ENCODE data around the gene NBPF11. TPM values are rescaled to one million over a fixed set of nuclear protein-coding genes. Genes with fewer than 3 reads are reported as not detected.
A peak's percentile ranks its signal among the peaks of the same experiment; 100 is the strongest.
"Not testable (repeated sequence)": the region's sequence is repeated elsewhere in the genome, so short reads cannot be mapped to it uniquely, and the experiment has no call there.

The NBPF11 gene, protein sequence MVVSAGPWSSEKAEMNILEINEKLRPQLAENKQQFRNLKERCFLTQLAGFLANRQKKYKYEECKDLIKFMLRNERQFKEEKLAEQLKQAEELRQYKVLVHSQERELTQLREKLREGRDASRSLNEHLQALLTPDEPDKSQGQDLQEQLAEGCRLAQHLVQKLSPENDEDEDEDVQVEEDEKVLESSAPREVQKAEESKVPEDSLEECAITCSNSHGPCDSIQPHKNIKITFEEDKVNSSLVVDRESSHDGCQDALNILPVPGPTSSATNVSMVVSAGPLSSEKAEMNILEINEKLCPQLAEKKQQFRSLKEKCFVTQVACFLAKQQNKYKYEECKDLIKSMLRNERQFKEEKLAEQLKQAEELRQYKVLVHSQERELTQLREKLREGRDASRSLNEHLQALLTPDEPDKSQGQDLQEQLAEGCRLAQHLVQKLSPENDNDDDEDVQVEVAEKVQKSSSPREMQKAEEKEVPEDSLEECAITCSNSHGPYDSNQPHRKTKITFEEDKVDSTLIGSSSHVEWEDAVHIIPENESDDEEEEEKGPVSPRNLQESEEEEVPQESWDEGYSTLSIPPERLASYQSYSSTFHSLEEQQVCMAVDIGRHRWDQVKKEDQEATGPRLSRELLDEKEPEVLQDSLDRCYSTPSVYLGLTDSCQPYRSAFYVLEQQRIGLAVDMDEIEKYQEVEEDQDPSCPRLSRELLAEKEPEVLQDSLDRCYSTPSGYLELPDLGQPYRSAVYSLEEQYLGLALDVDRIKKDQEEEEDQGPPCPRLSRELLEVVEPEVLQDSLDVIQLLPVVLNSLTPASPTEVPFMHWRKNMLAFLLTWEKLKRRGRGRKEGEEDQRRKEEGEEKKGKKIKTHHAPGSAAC
- 8.6 TPM for polyA plus RNA-seq (2013, experiment 1 of 2)
- polyA plus RNA-seq (2013, experiment 2 of 2) = 9.2 TPM

- peak within 1 kb of the TSS; percentile 58 for H3K4me3 ChIP-seq (ENCODE audit: extremely low read depth, insufficient read depth, low read length, poor library complexity, severe bottlenecking)
- H3K4me1 ChIP-seq (ENCODE audit: control insufficient read depth, insufficient read depth, low read length, poor library complexity, severe bottlenecking); H3K9me3 ChIP-seq (ENCODE audit: control insufficient read depth, low read length); H3K36me3 ChIP-seq (ENCODE audit: control insufficient read depth, insufficient read depth, low read length): not testable (repeated sequence)
- H3K27ac ChIP-seq (ENCODE audit: low read depth, low read length, severe bottlenecking) = peak within 1 kb of the TSS; percentile 53
- WGBS, 2 experiments (ENCODE audit: insufficient coverage in 2 of 2) = 0% methylated on average over 5 to 8 of the region's 45 CpGs
Observed at GRCh38 chr1:148151911-148152656, at the start of gene NBPF11. Gene NBPF11, minus strand, starts transcription at chr1:148152281. Its CDS starts 25,278 bp downstream, at chr1:148127003.

DNA sequence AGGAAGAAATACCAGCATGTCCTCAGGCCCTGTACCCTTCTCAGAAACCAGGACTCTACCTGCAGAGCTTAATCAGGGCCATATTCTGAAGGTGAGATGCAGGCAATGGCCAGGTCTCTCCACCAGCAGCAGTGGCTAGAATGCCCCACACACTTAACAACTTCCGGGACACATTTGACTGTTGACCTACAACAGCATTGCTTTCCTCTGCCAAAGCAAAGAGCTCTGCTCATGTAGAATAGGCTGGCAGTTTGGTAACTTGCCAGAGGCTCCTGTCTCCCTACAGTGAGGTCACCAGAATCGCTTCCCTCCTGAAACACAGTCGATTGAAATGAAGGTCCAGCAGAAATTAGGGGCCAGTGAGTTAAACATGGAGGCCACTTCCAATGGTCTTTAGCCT lies 45.3 kb upstream of the NBPF11 start:
- not testable (repeated sequence) for H3K27ac ChIP-seq (ENCODE audit: low read depth, low read length, severe bottlenecking); H3K36me3 ChIP-seq (ENCODE audit: control insufficient read depth, insufficient read depth, low read length); H3K4me1 ChIP-seq (ENCODE audit: control insufficient read depth, insufficient read depth, low read length, poor library complexity, severe bottlenecking); H3K4me3 ChIP-seq (ENCODE audit: extremely low read depth, insufficient read depth, low read length, poor library complexity, severe bottlenecking); H3K9me3 ChIP-seq (ENCODE audit: control insufficient read depth, low read length)
- WGBS, 2 experiments (ENCODE audit: insufficient coverage in 2 of 2) = no CpG with 5 or more reads among the region's 3 CpGs

- not testable (repeated sequence) for H3K9me3 ChIP-seq (ENCODE audit: control insufficient read depth, low read length); H3K36me3 ChIP-seq (ENCODE audit: control insufficient read depth, insufficient read depth, low read length); H3K4me3 ChIP-seq (ENCODE audit: extremely low read depth, insufficient read depth, low read length, poor library complexity, severe bottlenecking); H3K27ac ChIP-seq (ENCODE audit: low read depth, low read length, severe bottlenecking); H3K4me1 ChIP-seq (ENCODE audit: control insufficient read depth, insufficient read depth, low read length, poor library complexity, severe bottlenecking)
- no CpG with 5 or more reads among the region's 1 CpG for WGBS, 2 experiments (ENCODE audit: insufficient coverage in 2 of 2)
Observed at GRCh38 chr1:148196949-148197348, 44.9 kb upstream of the NBPF11 start.

- not testable (repeated sequence) for H3K36me3 ChIP-seq (ENCODE audit: control insufficient read depth, insufficient read depth, low read length); H3K9me3 ChIP-seq (ENCODE audit: control insufficient read depth, low read length); H3K4me1 ChIP-seq (ENCODE audit: control insufficient read depth, insufficient read depth, low read length, poor library complexity, severe bottlenecking); H3K4me3 ChIP-seq (ENCODE audit: extremely low read depth, insufficient read depth, low read length, poor library complexity, severe bottlenecking); H3K27ac ChIP-seq (ENCODE audit: low read depth, low read length, severe bottlenecking)
- no CpG with 5 or more reads among the region's 2 CpGs for WGBS, 2 experiments (ENCODE audit: insufficient coverage in 2 of 2)
Observed at GRCh38 chr1:148195115-148195514, 43.0 kb upstream of the NBPF11 start.

DNA sequence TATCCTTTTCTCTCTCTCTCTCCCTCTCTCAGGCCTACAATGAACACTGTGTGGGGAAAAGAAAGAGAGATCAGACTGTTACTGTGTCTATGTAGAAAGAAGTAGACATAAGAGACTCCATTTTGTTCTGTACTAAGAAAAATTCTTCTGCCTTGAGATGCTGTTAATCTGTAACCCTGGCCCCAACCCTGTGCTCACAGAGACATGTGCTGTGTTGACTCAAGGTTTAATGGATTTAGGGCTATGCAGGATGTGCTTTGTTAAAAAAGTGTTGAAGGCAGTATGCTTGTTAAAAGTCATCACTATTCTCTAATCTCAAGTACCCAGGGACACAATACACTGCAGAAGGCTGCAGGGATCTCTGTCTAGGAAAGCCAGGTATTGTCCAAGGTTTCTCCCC lies 36.7 kb upstream of the NBPF11 start:
- H3K4me3 ChIP-seq (ENCODE audit: extremely low read depth, insufficient read depth, low read length, poor library complexity, severe bottlenecking); H3K4me1 ChIP-seq (ENCODE audit: control insufficient read depth, insufficient read depth, low read length, poor library complexity, severe bottlenecking); H3K27ac ChIP-seq (ENCODE audit: low read depth, low read length, severe bottlenecking); H3K9me3 ChIP-seq (ENCODE audit: control insufficient read depth, low read length); H3K36me3 ChIP-seq (ENCODE audit: control insufficient read depth, insufficient read depth, low read length): not testable (repeated sequence)

GRCh38 chr1:148178682-148179081 lies 26.6 kb upstream of the NBPF11 start:
- H3K9me3 ChIP-seq (ENCODE audit: control insufficient read depth, low read length); H3K4me3 ChIP-seq (ENCODE audit: extremely low read depth, insufficient read depth, low read length, poor library complexity, severe bottlenecking); H3K36me3 ChIP-seq (ENCODE audit: control insufficient read depth, insufficient read depth, low read length); H3K27ac ChIP-seq (ENCODE audit: low read depth, low read length, severe bottlenecking); H3K4me1 ChIP-seq (ENCODE audit: control insufficient read depth, insufficient read depth, low read length, poor library complexity, severe bottlenecking): not testable (repeated sequence)

DNA sequence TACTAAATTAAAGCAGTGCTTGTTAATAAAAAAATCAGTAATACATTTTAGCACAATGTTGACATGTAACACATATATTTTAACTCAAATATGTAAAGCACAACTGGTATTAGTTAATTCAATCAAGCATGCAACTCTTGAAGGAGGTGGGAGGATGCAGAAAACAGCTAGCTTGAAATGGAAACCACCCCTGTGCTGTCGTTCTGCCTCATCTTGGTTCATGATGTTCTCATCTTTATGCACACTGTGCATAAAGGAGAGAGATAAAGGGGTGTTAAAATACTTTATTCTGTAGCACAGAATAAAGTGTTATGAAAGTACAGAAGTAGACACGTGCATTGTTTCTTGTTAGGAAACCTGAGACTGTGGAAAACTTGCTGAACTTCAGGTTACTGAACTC lies 23.3 kb upstream of the NBPF11 start:
- not testable (repeated sequence) for H3K4me3 ChIP-seq (ENCODE audit: extremely low read depth, insufficient read depth, low read length, poor library complexity, severe bottlenecking); H3K4me1 ChIP-seq (ENCODE audit: control insufficient read depth, insufficient read depth, low read length, poor library complexity, severe bottlenecking); H3K9me3 ChIP-seq (ENCODE audit: control insufficient read depth, low read length); H3K36me3 ChIP-seq (ENCODE audit: control insufficient read depth, insufficient read depth, low read length); H3K27ac ChIP-seq (ENCODE audit: low read depth, low read length, severe bottlenecking)
- 88 to 89% methylated on average over 1 of the region's 2 CpGs for WGBS, 2 experiments (ENCODE audit: insufficient coverage in 2 of 2)

- not testable (repeated sequence) for H3K4me1 ChIP-seq (ENCODE audit: control insufficient read depth, insufficient read depth, low read length, poor library complexity, severe bottlenecking)
Observed at GRCh38 chr1:148171995-148172394, 19.9 kb upstream of the NBPF11 start.

DNA sequence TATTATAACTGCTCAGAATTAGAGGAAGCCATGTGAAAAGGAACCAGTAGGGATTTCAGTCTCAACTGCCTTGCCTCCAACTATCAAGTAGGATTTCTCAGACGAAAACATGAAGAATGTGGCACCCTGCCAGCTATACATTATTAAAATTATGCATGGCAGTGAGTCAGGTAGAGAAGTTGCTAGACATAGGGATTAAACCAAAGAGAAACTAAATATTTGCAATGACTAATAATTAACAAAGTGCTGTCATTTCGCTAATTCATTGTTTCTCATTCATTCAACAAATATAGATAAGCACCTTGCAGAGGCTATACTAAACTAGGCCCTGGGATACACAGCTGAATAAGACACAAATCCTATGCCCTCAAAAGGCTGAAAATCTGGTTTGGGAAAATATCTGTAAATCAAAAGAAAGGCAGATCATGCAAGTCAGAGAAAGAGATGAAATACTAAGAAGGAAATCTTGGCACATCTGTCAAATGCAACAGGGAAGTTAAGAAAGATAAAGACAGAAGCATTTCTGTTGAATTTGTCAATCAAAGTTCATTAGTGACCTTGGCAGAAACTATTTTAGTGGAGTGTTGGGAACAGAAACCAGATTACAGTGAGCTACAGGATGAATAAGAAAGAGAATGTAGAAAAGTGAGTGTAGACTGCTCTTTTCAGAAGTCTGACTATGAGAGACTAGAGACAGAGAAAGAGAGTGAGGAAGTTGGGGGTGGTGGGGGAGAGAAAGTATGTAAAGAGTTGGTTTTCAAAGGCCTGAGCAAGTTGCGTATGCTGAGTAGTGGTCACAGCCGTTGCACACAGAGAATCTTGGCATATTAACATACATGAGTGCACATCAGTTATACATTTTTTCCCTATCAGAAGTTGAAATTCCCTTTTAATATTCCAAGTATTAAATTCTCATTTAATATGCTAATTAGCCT lies 14.7 kb upstream of the NBPF11 start:
- no peaks in the 10 kb centered on the region for H3K36me3 ChIP-seq (ENCODE audit: control insufficient read depth, insufficient read depth, low read length)
- WGBS, 2 experiments (ENCODE audit: insufficient coverage in 2 of 2) = 72 to 100% methylated on average over 1 to 2 of the region's 4 CpGs
- H3K4me1 ChIP-seq (ENCODE audit: control insufficient read depth, insufficient read depth, low read length, poor library complexity, severe bottlenecking) = no peaks in the 10 kb centered on the region
- no peaks in the 10 kb centered on the region for H3K9me3 ChIP-seq (ENCODE audit: control insufficient read depth, low read length)
- H3K27ac ChIP-seq (ENCODE audit: low read depth, low read length, severe bottlenecking) = no peak overlapping the region
- no peak overlapping the region for H3K4me3 ChIP-seq (ENCODE audit: extremely low read depth, insufficient read depth, low read length, poor library complexity, severe bottlenecking)

More at GRCh38 chr1:148171995-148172394, 19.9 kb upstream of the NBPF11 start:
- not testable (repeated sequence) for H3K36me3 ChIP-seq (ENCODE audit: control insufficient read depth, insufficient read depth, low read length); H3K4me3 ChIP-seq (ENCODE audit: extremely low read depth, insufficient read depth, low read length, poor library complexity, severe bottlenecking); H3K27ac ChIP-seq (ENCODE audit: low read depth, low read length, severe bottlenecking); H3K9me3 ChIP-seq (ENCODE audit: control insufficient read depth, low read length)

- Histone ChIP-seq H3K9me3 (ENCODE audit: control insufficient read depth, low read length) (no peaks in the 10 kb centered on the region), H3K27ac (ENCODE audit: low read depth, low read length, severe bottlenecking) (no peak overlapping the region), H3K4me3 (ENCODE audit: extremely low read depth, insufficient read depth, low read length, poor library complexity, severe bottlenecking) (no peak overlapping the region), H3K4me1 (ENCODE audit: control insufficient read depth, insufficient read depth, low read length, poor library complexity, severe bottlenecking) (no peaks in the 10 kb centered on the region), H3K36me3 (ENCODE audit: control insufficient read depth, insufficient read depth, low read length) (no peaks in the 10 kb centered on the region)
- 88 to 95% methylated on average over 19 to 24 of the region's 25 CpGs for WGBS, 2 experiments (ENCODE audit: insufficient coverage in 2 of 2)
Observed at GRCh38 chr1:148162363-148162762, 10.3 kb upstream of the NBPF11 start.

Measured in mesodermal cell (in vitro differentiated cells).